AG04450 (cell line): Measurements from ENCODE around the gene SYVN1. TPM values are rescaled to one million over a fixed set of nuclear protein-coding genes. Genes with fewer than 3 reads are reported as not detected.

Experiments
- CTCF ChIA-PET: fragments of 300-600, 350-600 bp; formaldehyde crosslinking; extraction: SDS; loops from one replicate; lab custom pipeline; 2022; ENCODE audit warnings: antibody characterized with exemption, inconsistent platforms; lab: Charles Lee
- POLR2A ChIA-PET: fragments of 350-600 bp; formaldehyde crosslinking; extraction: SDS; loops from one replicate; lab custom pipeline; 2021; ENCODE audit warnings: antibody characterized with exemption, inconsistent platforms; lab: Yijun Ruan, JAX
- DNase-seq: peaks from one replicate; pipeline ENCODE4 v3.0.0-alpha.2; 2011; ENCODE audit warnings: low read depth, low spot score
- H3K27ac ChIP-seq: one replicate; pipeline ENCODE4 v1.5.1; 2012; ENCODE audit warnings: low read depth, low read length, control low read depth
- H3K27me3 ChIP-seq: one replicate; pipeline ENCODE4 v1.6.0; 2012; ENCODE audit warnings: low read length; ENCODE audit not compliant: control insufficient read depth, insufficient read depth
- H3K4me3 ChIP-seq: 2 replicates; pipeline ENCODE4 v1.5.1; 2011; ENCODE audit warnings: mild to moderate bottlenecking, low read depth, low read length, control low read depth
- H3K9me3 ChIP-seq: 2 replicates; pipeline ENCODE4 v1.5.1; 2012; ENCODE audit warnings: low read length; ENCODE audit not compliant: control insufficient read depth, insufficient read depth
- polyA plus RNA-seq: library from polyadenylated mRNA; depleted of rRNA; stranded (reverse); fragments of >200 nt; gene quantifications from 2 replicates; pipeline ENCODE4 v1.2.3, GENCODE V29; 2011; rRNA removed
- small RNA-seq: library from RNA; depleted of rRNA; stranded (forward); fragments of <200 nt; gene quantifications from one replicate; pipeline ENCODE3, GENCODE V24; 2012; ENCODE audit warnings: low read depth; ENCODE audit not compliant: insufficient read length
- TF ChIP-seq, protein P1 (sequence below): IDR thresholded peaks from 2 replicates; pipeline ENCODE4 v1.5.1; 2011; ENCODE audit warnings: low read depth, low read length, control low read depth, inconsistent platforms

SYVN1 gene
- polyA plus RNA-seq, 1 experiment = 18.7 TPM

DNA sequence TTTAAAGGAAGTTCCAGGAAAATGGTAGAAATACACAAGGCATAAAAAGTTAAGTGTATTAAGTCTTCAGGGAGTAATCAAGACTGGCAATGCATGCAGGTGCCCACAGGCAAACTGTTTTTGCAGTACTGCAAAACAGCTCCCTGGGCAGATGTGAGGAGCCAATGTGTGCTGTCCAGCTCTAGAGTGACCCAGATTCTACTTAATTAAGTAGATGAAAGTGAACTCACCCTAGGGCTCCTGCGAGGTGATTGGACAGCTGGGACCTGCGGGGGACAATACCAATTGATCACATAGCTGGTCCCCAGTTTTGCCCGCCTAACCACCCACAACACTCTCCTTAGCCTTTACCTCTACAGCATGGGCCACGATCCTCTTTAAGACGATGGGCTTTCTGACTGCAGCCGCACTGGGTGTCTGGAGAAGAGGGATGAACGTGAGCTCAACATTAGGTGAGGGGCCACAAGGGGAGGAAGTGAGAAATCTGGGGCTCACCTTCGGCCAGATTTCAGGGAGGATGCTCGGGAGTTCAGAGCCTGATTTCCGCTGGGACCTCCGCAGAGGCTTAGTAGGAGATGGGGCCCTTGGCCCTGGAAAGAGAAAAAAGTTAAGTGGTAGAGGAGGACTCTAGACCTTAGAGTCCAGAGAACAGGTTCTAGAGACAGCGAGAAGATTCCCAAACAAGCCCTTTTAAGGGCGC lies 51.0 kb downstream of the SYVN1 start:
- DNase-seq = no peak

DNA sequence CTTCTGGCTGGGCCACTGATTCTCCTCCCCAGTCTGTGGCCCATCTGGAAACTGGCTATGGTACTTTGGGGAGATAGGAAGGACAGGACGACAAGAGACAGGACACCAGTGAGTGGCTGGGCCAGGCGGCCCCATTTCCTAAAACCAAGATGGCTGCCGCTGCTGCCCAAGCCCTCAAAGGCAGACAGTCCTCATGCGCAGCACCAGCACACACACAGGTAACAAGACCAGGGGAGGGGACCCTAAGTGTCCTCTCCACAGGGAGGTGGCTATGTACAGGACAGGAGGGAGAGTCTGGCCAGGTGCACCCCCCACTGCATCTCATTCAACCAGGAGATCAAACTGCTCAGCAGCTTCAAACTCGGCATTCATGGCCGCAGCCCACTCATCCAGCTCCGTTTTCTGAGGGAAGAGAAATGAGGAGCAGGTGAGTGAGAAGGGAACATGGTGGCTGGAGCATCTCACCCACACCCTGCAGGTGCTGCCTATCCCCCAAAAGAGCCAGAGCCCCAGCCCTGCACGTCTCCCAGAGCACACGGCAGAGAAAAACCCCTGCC lies 55.5 kb downstream of the SYVN1 start:
- Histone ChIP-seq H3K27ac (no peak overlapping the region), H3K27me3 (no peaks in the 10 kb centered on the region), H3K9me3 (no peaks in the 10 kb centered on the region; the same call in 1 of the 2 replicates), H3K4me3 (no peak overlapping the region)
- ChIA-PET POLR2A (no interaction called here), CTCF (no interaction called here)
- no peak for DNase-seq
- TF ChIP-seq, protein P1, sequence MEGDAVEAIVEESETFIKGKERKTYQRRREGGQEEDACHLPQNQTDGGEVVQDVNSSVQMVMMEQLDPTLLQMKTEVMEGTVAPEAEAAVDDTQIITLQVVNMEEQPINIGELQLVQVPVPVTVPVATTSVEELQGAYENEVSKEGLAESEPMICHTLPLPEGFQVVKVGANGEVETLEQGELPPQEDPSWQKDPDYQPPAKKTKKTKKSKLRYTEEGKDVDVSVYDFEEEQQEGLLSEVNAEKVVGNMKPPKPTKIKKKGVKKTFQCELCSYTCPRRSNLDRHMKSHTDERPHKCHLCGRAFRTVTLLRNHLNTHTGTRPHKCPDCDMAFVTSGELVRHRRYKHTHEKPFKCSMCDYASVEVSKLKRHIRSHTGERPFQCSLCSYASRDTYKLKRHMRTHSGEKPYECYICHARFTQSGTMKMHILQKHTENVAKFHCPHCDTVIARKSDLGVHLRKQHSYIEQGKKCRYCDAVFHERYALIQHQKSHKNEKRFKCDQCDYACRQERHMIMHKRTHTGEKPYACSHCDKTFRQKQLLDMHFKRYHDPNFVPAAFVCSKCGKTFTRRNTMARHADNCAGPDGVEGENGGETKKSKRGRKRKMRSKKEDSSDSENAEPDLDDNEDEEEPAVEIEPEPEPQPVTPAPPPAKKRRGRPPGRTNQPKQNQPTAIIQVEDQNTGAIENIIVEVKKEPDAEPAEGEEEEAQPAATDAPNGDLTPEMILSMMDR = no peak

More for the DNA sequence above, 51.0 kb downstream of the SYVN1 start:
- Histone ChIP-seq H3K9me3 (no peaks in the 10 kb centered on the region; the same call in 1 of the 2 replicates), H3K27ac (peak overlapping the region; percentile 98), H3K4me3 (peak overlapping the region; percentile 94), H3K27me3 (no peaks in the 10 kb centered on the region)
- TF ChIP-seq, protein P1 = no peak
- ChIA-PET CTCF (interaction anchor here (1.1 to 1.3 kb wide), 2 partner anchors 69 to 70 kb away, joined by 3 to 6 read pairs; partner anchors contain the start of gene ARL2), POLR2A (no interaction called here)

DNA sequence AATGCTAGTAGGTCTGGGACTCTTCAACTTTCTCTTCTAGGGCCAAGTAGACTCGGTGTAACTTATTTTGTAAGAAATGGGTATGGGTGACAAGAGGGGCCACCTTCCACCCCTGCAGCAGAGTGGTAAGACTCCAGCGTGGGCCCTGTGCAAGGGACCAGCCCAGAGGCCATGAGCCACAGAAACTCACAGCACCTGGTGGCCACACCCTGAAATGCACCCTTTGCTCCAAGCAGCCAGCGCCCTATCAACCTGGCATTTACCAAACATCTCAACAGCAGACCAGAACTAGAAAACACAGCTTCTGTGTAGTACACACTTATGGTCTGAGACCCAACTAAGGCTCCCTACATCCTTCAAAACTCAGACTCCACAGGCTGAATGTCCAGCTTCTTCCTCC lies 56.2 kb downstream of the SYVN1 start:
- TF ChIP-seq, protein P1 = peak; percentile 57
- Histone ChIP-seq H3K27me3 (no peaks in the 10 kb centered on the region), H3K4me3 (no peak overlapping the region), H3K27ac (no peak overlapping the region), H3K9me3 (no peaks in the 10 kb centered on the region)
- ChIA-PET CTCF (no interaction called here), POLR2A (no interaction called here)
- DNase-seq = no peak

- POLR2A ChIA-PET = no interaction called here
- no peak for DNase-seq
- H3K27ac ChIP-seq = no peak overlapping the region
- no peaks in the 10 kb centered on the region for H3K9me3 ChIP-seq
- H3K27me3 ChIP-seq = no peaks in the 10 kb centered on the region
- no peak overlapping the region for H3K4me3 ChIP-seq
- CTCF ChIA-PET = interaction anchor here (0.9 kb wide), 1 partner anchor 19 kb away, joined by 3 read pairs; no protein-coding TSS in a partner anchor
- TF ChIP-seq, protein P1 = no peak
Observed at GRCh38 chr11:65077451-65077850, 56.9 kb downstream of the SYVN1 start.

Small RNA genes lying within 50 kb of the gene (small RNA-seq; reads per million reads assigned to genes)
- gene HIGD1AP10 (not detected), gene PDCL2P2 (not detected), gene RNU2-23P (not detected)

Other genes starting within 250 kb of the SYVN1 start
- gene ATG2A, start 217.3 kb downstream of the SYVN1 start, polyA plus RNA-seq = 3.7 and 5.1 TPM in 2 replicates
- gene PPP2R5B, start 209.8 kb downstream of the SYVN1 start, polyA plus RNA-seq = 11.2 and 16.6 TPM in 2 replicates
- gene GPHA2, start 198.6 kb downstream of the SYVN1 start, polyA plus RNA-seq = not detected in 2 replicates
- gene MAJIN, start 162.4 kb downstream of the SYVN1 start, polyA plus RNA-seq = not detected in 2 replicates
- 1.5 and 2.1 TPM in 2 replicates for gene BATF2, start 137.5 kb downstream of the SYVN1 start, polyA plus RNA-seq
- gene ARL2, start 120.4 kb downstream of the SYVN1 start, polyA plus RNA-seq = 60.7 and 76.5 TPM in 2 replicates
- gene SNX15, start 107.1 kb downstream of the SYVN1 start, polyA plus RNA-seq = 8.0 and 10.5 TPM in 2 replicates
- gene SAC3D1, start 93.3 kb downstream of the SYVN1 start, polyA plus RNA-seq = 4.5 and 5.3 TPM in 2 replicates
- gene NAALADL1, start 76.0 kb downstream of the SYVN1 start, polyA plus RNA-seq = 9.4 and 12.0 TPM in 2 replicates
- gene CDCA5, start 50.5 kb downstream of the SYVN1 start, polyA plus RNA-seq = 4.2 and 5.2 TPM in 2 replicates
- 30.9 and 39.1 TPM in 2 replicates for gene ZFPL1, start 50.3 kb downstream of the SYVN1 start, polyA plus RNA-seq
- 38.9 and 74.1 TPM in 2 replicates for gene VPS51, start 38.3 kb downstream of the SYVN1 start, polyA plus RNA-seq
- gene TM7SF2, start 22.6 kb downstream of the SYVN1 start, polyA plus RNA-seq = 10.3 and 15.1 TPM in 2 replicates
- 3.1 and 3.6 TPM in 2 replicates for gene ZNHIT2, start 16.8 kb downstream of the SYVN1 start, polyA plus RNA-seq
- gene FAU, start 12.4 kb downstream of the SYVN1 start, polyA plus RNA-seq = 426 and 504 TPM in 2 replicates
- gene MRPL49, start 12.2 kb downstream of the SYVN1 start, polyA plus RNA-seq = 54.2 and 55.7 TPM in 2 replicates
- not detected in 2 replicates for gene SPDYC, start 35.7 kb upstream of the SYVN1 start, polyA plus RNA-seq
- gene CAPN1, start 47.4 kb upstream of the SYVN1 start, polyA plus RNA-seq = 84.1 and 123 TPM in 2 replicates
- 10.4 and 14.1 TPM in 2 replicates for gene POLA2, start 127.4 kb upstream of the SYVN1 start, polyA plus RNA-seq
- 14.3 and 21.1 TPM in 2 replicates for gene CDC42EP2, start 180.3 kb upstream of the SYVN1 start, polyA plus RNA-seq
- gene DPF2, start 199.3 kb upstream of the SYVN1 start, polyA plus RNA-seq = 43.7 and 52.0 TPM in 2 replicates
- 0.07 and 0.11 TPM in 2 replicates for gene TIGD3, start 220.2 kb upstream of the SYVN1 start, polyA plus RNA-seq
- gene SLC25A45, start 248.1 kb upstream of the SYVN1 start, polyA plus RNA-seq = 0.76 and 1.4 TPM in 2 replicates